Heart right ventricle (tissue), 16 donors: ENCODE measurements around the gene TGFBR3L. TPM values are rescaled to one million over a fixed set of nuclear protein-coding genes. Genes with fewer than 3 reads are reported as not detected.

Source experiments
- ATAC-seq, 8 donors: fragments of 200-7000 bp; cut with Tn5 transposase; one replicate each; pipeline ENCODE4 v1.9.1; 2020; ENCODE audit warnings: mild to moderate bottlenecking in 8 of 8, moderate library complexity in 8 of 8, moderate number of reproducible peaks in 1 of 8
- DNase-seq, 2 donors: peaks; one replicate each; pipeline ENCODE4 v3.0.0-alpha.2; 2020
- H3K27ac ChIP-seq, 10 donors: fragments of 200-600 bp; sonication (generic) in 2 of 10; one replicate each; pipeline versions ENCODE4 v1.5.0 to v1.8.0; 2020 to 2022; ENCODE audit warnings: mild to moderate bottlenecking in 3 of 10
- H3K27me3 ChIP-seq, 7 donors: fragments of 200-600 bp; one replicate each; pipeline ENCODE4 v1.8.0; 2021 to 2022; ENCODE audit warnings: mild to moderate bottlenecking in 2 of 7
- H3K36me3 ChIP-seq, 9 donors: fragments of 200-600 bp; sonication (generic) in 1 of 9; one replicate each; pipeline versions ENCODE4 v1.5.0 to v1.8.0; 2020 to 2022; ENCODE audit warnings: mild to moderate bottlenecking in 2 of 9
- H3K4me1 ChIP-seq, 9 donors: fragments of 200-600 bp; sonication (generic) in 1 of 9; one replicate each; pipeline versions ENCODE4 v1.5.0 to v1.8.0; 2020 to 2022; ENCODE audit warnings: mild to moderate bottlenecking in 4 of 9
- H3K4me3 ChIP-seq, 10 donors: fragments of 200-600 bp; sonication (generic) in 2 of 10; one replicate each; pipeline versions ENCODE4 v1.5.0 to v1.8.0; 2020 to 2022; ENCODE audit warnings: mild to moderate bottlenecking in 7 of 10, moderate library complexity in 2 of 10
- H3K9me3 ChIP-seq, 11 donors: fragments of 200-600 bp in 10 of 11; sonication (generic) in 2 of 11; one replicate each; pipeline versions ENCODE4 v1.5.0 to v1.8.0; 2013 to 2022; ENCODE audit warnings: mild to moderate bottlenecking in 2 of 11, control low read depth in 1 of 11, moderate library complexity in 1 of 11
- CTCF ChIP-seq, 9 donors: fragments of 200-600 bp; sonication (generic) in 2 of 9; IDR thresholded peaks; one replicate each; pipeline versions ENCODE4 v1.5.0 to v1.8.0; 2021 to 2022; ENCODE audit warnings: antibody characterized with exemption in 9 of 9, mild to moderate bottlenecking in 5 of 9, moderate library complexity in 1 of 9
- WGBS, 2 donors: extraction: QIAGEN DNeasy Blood & Tissue Kit; methylation state at CpG; one replicate each; pipeline ENCODE4 v1.1.7; 2013; ENCODE audit warnings: inconsistent platforms in 1 of 2; 5-methylcytosine and 5-hydroxymethylcytosine counted together
- intact Hi-C, 10 donors: fragments of 100-400 bp; cut with DNase I; formaldehyde crosslinking; loops; one replicate each; pipeline versions ENCODE4 v1.11.1 to v1.14.2; 2022
- polyA plus RNA-seq, 2 donors: library from polyadenylated mRNA; stranded (reverse); fragments of 200-250 nt; gene quantifications; one replicate each; pipeline ENCODE4 v1.2.3, GENCODE V29; 2013
- total RNA-seq, 10 donors: library from RNA; stranded (reverse); fragmentation: NEBNext Ultra II Directional in 3 of 10; extraction: Animal tissue kit (Norgen Biotek cat#: 25700) in 3 of 10; gene quantifications; one replicate each; pipeline versions ENCODE4 v1.2.1 to v1.2.4, GENCODE V29; 2021 to 2023
- donor health status: Arrhythmogenic right ventricular cardiomyopathy.
- donor health status: ischemic (EF 13 %, LVEDD 7.1; RV severe dilation, severe dysfunction).
- donor health status: healthy with polysubstance abuse.
- donor health status: DM: no; HTN: yes; CAD: no.
- donor health status: DM: no; HTN: no; CAD: no.
- donor health status: ischemic (EF 25% LVEDD 6.9; RV normal size, moderate dysfunction).
- donor health status: ischemic (EF 25% LVEDD 5.7; RV mildly dilated, moderate dysfunction).
- donor health status: healthy.
- donor health status: DM: yes; HTN: yes; CAD: no.
- donor health status: Ischemic cardiomyopathy.
- donor health status: ischemic (EF 35%, LVEDD 5.7; RV mildly dilated, moderate dysfunction).
- donor health status: nonischemic (EF 11% LVEDD 7.7; RV severe dilation, severe dysfunction).
- donor health status: DM: yes; HTN: yes; CAD: no.
- donor health status: PGD.
- donor health status: ischemic (EF 29% LVEDD 5.4; RV normal size, mild dysfunction).
- donor health status: nonischemic (EF 23%, LVEDD 6.1; RV moderate dilation, normal function).

TGFBR3L gene
- total and polyA plus RNA-seq, 12 donors = 1.1 to 11.6 (median 4.1) TPM

- Histone ChIP-seq H3K27me3 (peaks cover 0 to 8% (median 0%) of the 10 kb centered on the region in 7 donors), H3K4me3 (no peak overlapping the region), H3K9me3 (no peaks in the 10 kb centered on the region), H3K36me3 (peaks cover 4 to 63% (median 33%) of the 10 kb centered on the region in 9 donors), H3K4me1 (peaks cover 11 to 54% (median 33%) of the 10 kb centered on the region in 9 donors), H3K27ac (peak overlapping the region in 1 of 10 donors; percentile 36)
- WGBS, 2 donors = 59 to 65% methylated on average over 14 of the region's 14 CpGs
- no peak for TF ChIP-seq CTCF (IDR thresholded peaks at IDR 0.05)
- ATAC-seq = no peak
- intact Hi-C loops = no loop called here
- no peak for DNase-seq
Observed at GRCh38 chr19:7908078-7908699, 6.4 kb upstream of the TGFBR3L start.

- Histone ChIP-seq H3K9me3 (no peaks in the 10 kb centered on the region), H3K4me3 (no peak overlapping the region), H3K27me3 (peaks cover 0 to 8% (median 0%) of the 10 kb centered on the region in 7 donors), H3K27ac (peak overlapping the region in 1 of 10 donors; percentile 36), H3K4me1 (peaks cover 11 to 52% (median 33%) of the 10 kb centered on the region in 9 donors), H3K36me3 (peaks cover 4 to 70% (median 33%) of the 10 kb centered on the region in 9 donors)
- DNase-seq (no peak), ATAC-seq (peak in 1 of 8 donors; percentile 12)
- TF ChIP-seq CTCF (IDR thresholded peaks at IDR 0.05) = no peak
- intact Hi-C loops = no loop called here
- 87 to 93% methylated on average over 18 to 19 of the region's 19 CpGs for WGBS, 2 donors
Observed at GRCh38 chr19:7908742-7909461, 5.7 kb upstream of the TGFBR3L start.

DNA sequence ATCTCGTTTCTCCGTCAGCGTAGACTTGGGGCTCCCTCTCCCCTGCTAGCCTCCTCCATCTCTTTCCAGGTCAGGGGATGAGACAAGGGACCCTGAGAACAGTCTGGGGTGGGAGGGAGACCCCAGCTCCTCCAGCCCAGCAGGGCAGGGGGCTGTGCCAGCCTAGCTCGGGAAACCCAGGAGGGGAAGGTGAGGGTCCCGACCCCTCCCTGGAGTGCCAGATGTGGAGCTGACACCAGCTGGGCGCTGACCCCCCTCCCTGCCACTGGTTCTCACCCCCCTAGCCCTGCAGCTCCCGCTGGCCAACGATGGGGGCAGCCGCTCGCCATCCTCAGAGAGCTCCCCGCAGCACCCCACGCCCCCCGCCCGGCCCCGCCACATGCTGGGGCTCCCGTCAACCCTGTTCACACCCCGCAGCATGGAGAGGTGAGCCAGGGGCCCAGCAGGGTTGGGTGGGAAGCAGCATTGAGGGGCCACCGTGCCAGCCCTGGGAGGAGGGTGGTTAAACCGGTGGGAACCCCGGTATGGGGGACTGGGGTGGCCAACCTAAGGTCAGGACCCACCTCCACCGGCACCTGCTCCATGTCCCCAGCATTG lies 5.1 kb upstream of the TGFBR3L start:
- no peak for TF ChIP-seq CTCF (IDR thresholded peaks at IDR 0.05)
- Histone ChIP-seq H3K9me3 (no peaks in the 10 kb centered on the region), H3K27me3 (peaks cover 0 to 13% (median 3%) of the 10 kb centered on the region in 7 donors), H3K36me3 (peaks cover 4 to 70% (median 33%) of the 10 kb centered on the region in 9 donors), H3K4me1 (peaks cover 8 to 48% (median 29%) of the 10 kb centered on the region in 9 donors), H3K4me3 (no peak overlapping the region), H3K27ac (no peak overlapping the region)
- ATAC-seq (no peak), DNase-seq (no peak)
- intact Hi-C loops = no loop called here
- WGBS, 2 donors = 94% methylated on average over 17 to 21 of the region's 21 CpGs

DNA sequence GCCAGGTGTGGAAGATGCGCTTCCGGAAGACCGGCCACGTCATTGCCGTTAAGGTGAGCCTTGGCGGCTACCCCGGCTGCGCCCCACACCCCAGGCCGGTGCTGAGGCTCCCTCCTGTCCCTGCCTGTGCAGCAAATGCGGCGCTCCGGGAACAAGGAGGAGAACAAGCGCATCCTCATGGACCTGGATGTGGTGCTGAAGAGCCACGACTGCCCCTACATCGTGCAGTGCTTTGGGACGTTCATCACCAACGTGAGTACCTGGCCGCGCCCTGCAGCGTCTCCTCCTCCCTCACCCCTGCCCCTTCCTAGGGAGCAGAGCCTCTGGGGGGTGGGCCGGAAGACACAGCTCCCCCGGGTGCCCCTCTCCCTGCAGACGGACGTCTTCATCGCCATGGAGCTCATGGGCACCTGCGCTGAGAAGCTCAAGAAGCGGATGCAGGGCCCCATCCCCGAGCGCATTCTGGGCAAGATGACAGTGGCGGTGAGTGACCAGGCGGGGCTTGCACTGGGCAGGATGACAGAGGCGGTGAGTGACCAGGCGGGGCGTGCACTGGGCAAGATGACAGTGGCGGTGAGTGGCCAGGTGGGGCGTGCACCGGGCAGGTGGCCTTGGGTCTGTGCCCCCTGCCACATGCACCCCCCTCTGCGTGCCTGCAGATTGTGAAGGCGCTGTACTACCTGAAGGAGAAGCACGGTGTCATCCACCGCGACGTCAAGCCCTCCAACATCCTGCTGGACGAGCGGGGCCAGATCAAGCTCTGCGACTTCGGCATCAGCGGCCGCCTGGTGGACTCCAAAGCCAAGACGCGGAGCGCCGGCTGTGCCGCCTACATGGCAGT lies 4.1 kb upstream of the TGFBR3L start:
- Histone ChIP-seq H3K4me3 (no peak overlapping the region), H3K9me3 (no peaks in the 10 kb centered on the region), H3K27me3 (peaks cover under 1 to 22% (median 11%) of the 10 kb centered on the region in 7 donors), H3K36me3 (peaks cover 4 to 70% (median 33%) of the 10 kb centered on the region in 9 donors), H3K4me1 (peaks cover 0 to 38% (median 20%) of the 10 kb centered on the region in 9 donors), H3K27ac (no peak overlapping the region)
- ATAC-seq (no peak), DNase-seq (peak in 1 of 2 donors; percentile 11)
- WGBS, 2 donors = 92 to 95% methylated on average over 54 of the region's 54 CpGs
- intact Hi-C loops = no loop called here
- no peak for TF ChIP-seq CTCF (IDR thresholded peaks at IDR 0.05)
